Fibroblast of the aortic adventitia (primary cell): Measurements from ENCODE around the gene CRX. TPM values are rescaled to one million over a fixed set of nuclear protein-coding genes. Genes with fewer than 3 reads are reported as not detected.
A peak's percentile ranks its signal among the peaks of the same experiment; 100 is the strongest.
"Not testable (repeated sequence)": the region's sequence is repeated elsewhere in the genome, so short reads cannot be mapped to it uniquely, and the experiment has no call there.

Experiments
- DNase-seq: peaks from one replicate; pipeline ENCODE4 v3.0.0-alpha.2; 2010; ENCODE audit warnings: low read depth
- H3K4me3 ChIP-seq: 2 replicates; pipeline ENCODE4 v1.5.1; 2011; ENCODE audit warnings: low read depth, mild to moderate bottlenecking, control low read depth, low read length, moderate library complexity
- total RNA-seq: library from RNA; depleted of rRNA; stranded (reverse); fragments of >200 nt; gene quantifications from 2 replicates; pipeline ENCODE4 v1.2.3, GENCODE V29; 2012; ENCODE audit warnings: low replicate concordance
- TF ChIP-seq, protein P1 (sequence below): IDR thresholded peaks from 2 replicates; pipeline ENCODE4 v1.5.1; 2011; ENCODE audit warnings: mild to moderate bottlenecking, low read length, control low read depth, inconsistent platforms; ENCODE audit not compliant: insufficient read depth

CRX gene
- total RNA-seq, 1 donor, result not detected

- TF ChIP-seq, protein P1, sequence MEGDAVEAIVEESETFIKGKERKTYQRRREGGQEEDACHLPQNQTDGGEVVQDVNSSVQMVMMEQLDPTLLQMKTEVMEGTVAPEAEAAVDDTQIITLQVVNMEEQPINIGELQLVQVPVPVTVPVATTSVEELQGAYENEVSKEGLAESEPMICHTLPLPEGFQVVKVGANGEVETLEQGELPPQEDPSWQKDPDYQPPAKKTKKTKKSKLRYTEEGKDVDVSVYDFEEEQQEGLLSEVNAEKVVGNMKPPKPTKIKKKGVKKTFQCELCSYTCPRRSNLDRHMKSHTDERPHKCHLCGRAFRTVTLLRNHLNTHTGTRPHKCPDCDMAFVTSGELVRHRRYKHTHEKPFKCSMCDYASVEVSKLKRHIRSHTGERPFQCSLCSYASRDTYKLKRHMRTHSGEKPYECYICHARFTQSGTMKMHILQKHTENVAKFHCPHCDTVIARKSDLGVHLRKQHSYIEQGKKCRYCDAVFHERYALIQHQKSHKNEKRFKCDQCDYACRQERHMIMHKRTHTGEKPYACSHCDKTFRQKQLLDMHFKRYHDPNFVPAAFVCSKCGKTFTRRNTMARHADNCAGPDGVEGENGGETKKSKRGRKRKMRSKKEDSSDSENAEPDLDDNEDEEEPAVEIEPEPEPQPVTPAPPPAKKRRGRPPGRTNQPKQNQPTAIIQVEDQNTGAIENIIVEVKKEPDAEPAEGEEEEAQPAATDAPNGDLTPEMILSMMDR, result no peak
- no peak for DNase-seq
- H3K4me3 ChIP-seq, result peak overlapping the region; percentile 92
These were observed 41.6 kb upstream of the CRX start for GRCh38 chr19:47780215-47780551.

GRCh38 chr19:47781590-47782262 lies 40.0 kb upstream of the CRX start:
- H3K4me3 ChIP-seq, result no peak overlapping the region
- TF ChIP-seq, protein P1, result no peak
- DNase-seq, result peak; percentile 34

DNA sequence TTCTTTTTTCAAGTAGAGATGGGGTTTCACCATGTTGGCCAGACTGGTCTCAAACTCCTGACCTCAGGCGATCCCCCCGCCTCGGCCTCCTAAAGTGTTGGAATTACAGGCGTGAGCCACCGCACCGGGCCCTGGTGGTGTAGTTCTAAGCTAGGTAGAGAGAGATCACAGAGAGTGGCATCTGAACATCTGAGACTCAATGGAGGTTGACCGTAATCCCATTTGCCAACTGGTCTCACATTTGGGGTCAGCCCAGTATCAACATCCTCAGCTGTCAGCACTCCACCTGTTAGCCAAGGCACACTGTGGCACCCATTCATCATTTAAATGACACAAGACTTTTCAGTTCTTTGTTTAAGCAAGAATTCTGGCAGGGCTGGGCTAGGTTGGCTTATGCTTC lies 35.2 kb upstream of the CRX start:
- no peak for DNase-seq
- TF ChIP-seq, protein P1, result no peak
- H3K4me3 ChIP-seq, result no peak overlapping the region

DNA sequence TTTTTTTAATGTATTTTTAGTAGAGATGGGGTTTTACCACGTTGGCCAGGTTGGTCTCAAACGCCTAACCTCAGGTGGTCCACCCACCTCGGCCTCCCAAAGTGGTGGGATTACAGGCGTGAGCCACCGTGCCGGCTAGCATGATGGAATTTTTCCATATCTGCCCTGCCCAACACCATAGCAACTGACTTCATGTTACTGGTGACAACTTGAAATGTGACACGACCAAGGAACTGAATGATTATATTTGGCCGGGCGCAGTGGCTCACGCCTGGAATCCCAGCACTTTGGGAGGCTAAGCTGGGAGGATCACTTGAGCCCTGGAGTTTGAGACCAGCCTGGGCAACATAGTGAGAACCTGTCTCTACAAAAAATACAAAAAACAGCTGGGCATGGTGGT lies 34.4 kb upstream of the CRX start:
- H3K4me3 ChIP-seq, DNase-seq: not testable (repeated sequence)

- DNase-seq, result not testable (repeated sequence)
These were observed 31.9 kb upstream of the CRX start for GRCh38 chr19:47789811-47790210.

DNA sequence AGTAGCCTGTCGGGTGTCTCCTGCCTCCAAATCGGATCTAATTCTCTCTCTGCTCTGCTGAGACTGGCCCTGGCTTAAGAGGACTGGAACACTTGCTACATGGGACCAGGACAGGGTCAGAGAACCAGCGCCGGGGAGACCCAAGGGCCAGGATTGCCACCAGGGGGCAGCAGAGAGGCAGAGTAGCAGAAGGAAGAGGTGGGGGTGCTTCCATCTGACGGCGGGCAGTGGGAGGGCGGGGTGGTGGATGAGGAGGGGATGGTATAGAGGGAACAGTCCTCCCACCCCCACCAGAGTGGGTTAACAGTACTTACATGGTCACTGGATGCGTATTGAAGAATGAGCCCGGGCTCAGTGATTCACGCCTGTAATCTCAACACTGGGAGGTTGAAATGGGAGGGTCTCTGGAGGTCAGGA lies 31.3 kb upstream of the CRX start:
- TF ChIP-seq, protein P1, result peak; percentile 91
- peak; percentile 63 for DNase-seq

More at GRCh38 chr19:47789811-47790210, 31.9 kb upstream of the CRX start:
- not testable (repeated sequence) for H3K4me3 ChIP-seq

GRCh38 chr19:47792616-47793015 lies 29.1 kb upstream of the CRX start:
- TF ChIP-seq, protein P1, result no peak
- no peak overlapping the region for H3K4me3 ChIP-seq
- DNase-seq, result no peak

More for the DNA sequence above, 31.3 kb upstream of the CRX start:
- no peak overlapping the region for H3K4me3 ChIP-seq

- no peak for DNase-seq
- TF ChIP-seq, protein P1, result no peak
- H3K4me3 ChIP-seq, result no peak overlapping the region
These were observed 27.2 kb upstream of the CRX start for GRCh38 chr19:47794526-47794925.
